Measurements from ENCODE around the gene SMS. TPM values are rescaled to one million over a fixed set of nuclear protein-coding genes. Genes with fewer than 3 reads are reported as not detected.

Gene SMS
- total RNA-seq, 1 experiment from 2014 or later = 173 TPM

- DNase-seq (ENCODE audit: low spot score) = no peak
- Mint-ChIP-seq H3K27ac (no peak overlapping the region), H3K4me3 (no peak overlapping the region), H3K9me3 (no peaks in the 10 kb centered on the region), H3K4me1 (peaks cover 31% of the 10 kb centered on the region), H3K36me3 (no peaks in the 10 kb centered on the region), H3K27me3 (ENCODE audit: low read depth) (no peaks in the 10 kb centered on the region)
- ChIA-PET CTCF (no interaction called here), POLR2A (no interaction called here)
- no peak for TF ChIP-seq RORB (CRISPR knock-in tag; IDR thresholded peaks at IDR 0.05)
- no peak for TF ChIP-seq ZNF671 (CRISPR knock-in tag; IDR thresholded peaks at IDR 0.05)
- TF ChIP-seq, protein P1, sequence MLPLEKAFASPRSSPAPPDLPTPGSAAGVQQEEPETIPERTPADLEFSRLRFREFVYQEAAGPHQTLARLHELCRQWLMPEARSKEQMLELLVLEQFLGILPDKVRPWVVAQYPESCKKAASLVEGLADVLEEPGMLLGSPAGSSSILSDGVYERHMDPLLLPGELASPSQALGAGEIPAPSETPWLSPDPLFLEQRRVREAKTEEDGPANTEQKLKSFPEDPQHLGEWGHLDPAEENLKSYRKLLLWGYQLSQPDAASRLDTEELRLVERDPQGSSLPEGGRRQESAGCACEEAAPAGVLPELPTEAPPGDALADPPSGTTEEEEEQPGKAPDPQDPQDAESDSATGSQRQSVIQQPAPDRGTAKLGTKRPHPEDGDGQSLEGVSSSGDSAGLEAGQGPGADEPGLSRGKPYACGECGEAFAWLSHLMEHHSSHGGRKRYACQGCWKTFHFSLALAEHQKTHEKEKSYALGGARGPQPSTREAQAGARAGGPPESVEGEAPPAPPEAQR (CRISPR knock-in tag; IDR thresholded peaks at IDR 0.05) = no peak
- no peak for TF ChIP-seq TP53 (CRISPR knock-in tag; IDR thresholded peaks at IDR 0.05)
- no peak for TF ChIP-seq HMGA2 (CRISPR knock-in tag; IDR thresholded peaks at IDR 0.05)
- no peak for TF ChIP-seq GRHL2 (CRISPR knock-in tag; IDR thresholded peaks at IDR 0.05; ENCODE audit: insufficient replicate concordance, severe bottlenecking)
- no peak for TF ChIP-seq ARID4B (CRISPR knock-in tag; IDR thresholded peaks at IDR 0.05; ENCODE audit: borderline replicate concordance)
- TF ChIP-seq CDX4 (CRISPR knock-in tag; IDR thresholded peaks at IDR 0.05; ENCODE audit: borderline replicate concordance) = no peak
- ATAC-seq = no peak
Measured at GRCh38 chrX:22035236-22035635, 94.7 kb downstream of the SMS start.

DNA sequence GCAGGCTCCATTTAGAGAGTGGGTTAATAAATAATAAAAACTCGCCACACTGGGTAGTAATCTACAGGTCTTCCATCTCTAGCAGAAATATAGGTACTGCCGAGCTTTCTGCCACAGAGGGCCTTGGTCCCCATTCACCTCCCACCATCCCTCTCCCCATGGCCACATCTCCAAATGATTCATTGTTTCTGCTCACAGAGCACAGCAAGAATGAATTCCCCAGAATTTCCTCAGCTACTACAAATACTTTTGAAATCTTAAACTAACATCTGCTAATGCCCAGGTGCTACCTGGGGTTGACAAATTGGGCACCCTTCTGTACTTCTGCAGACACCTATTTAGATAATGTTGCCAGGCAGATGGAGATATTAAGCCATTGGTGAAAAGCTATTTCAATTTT is 96.7 kb downstream of the SMS start:
- ATAC-seq (no peak), DNase-seq (ENCODE audit: low spot score) (no peak)
- ChIA-PET POLR2A (no interaction called here), CTCF (interaction anchor here (1.8 kb wide), 1 partner anchor 52 kb away, joined by 7 read pairs; no protein-coding TSS in a partner anchor)
- TF ChIP-seq RELA (CRISPR knock-in tag; IDR thresholded peaks at IDR 0.05; ENCODE audit: borderline replicate concordance) (no peak), HMGA2 (CRISPR knock-in tag; IDR thresholded peaks at IDR 0.05) (no peak), JAZF1 (CRISPR knock-in tag; IDR thresholded peaks at IDR 0.05) (no peak), AR (CRISPR knock-in tag; IDR thresholded peaks at IDR 0.05) (no peak), ZNF263 (CRISPR knock-in tag; IDR thresholded peaks at IDR 0.05; ENCODE audit: low read depth) (no peak), ETV6 (CRISPR knock-in tag; IDR thresholded peaks at IDR 0.05) (no peak), FOXJ3 (CRISPR knock-in tag; IDR thresholded peaks at IDR 0.05; ENCODE audit: borderline replicate concordance) (no peak), ZBTB21 (CRISPR knock-in tag; IDR thresholded peaks at IDR 0.05; ENCODE audit: borderline replicate concordance) (no peak), MLX (CRISPR knock-in tag; IDR thresholded peaks at IDR 0.05) (no peak), ZNF232 (CRISPR knock-in tag; IDR thresholded peaks at IDR 0.05) (no peak), ZNF317 (CRISPR knock-in tag; IDR thresholded peaks at IDR 0.05; ENCODE audit: borderline replicate concordance, low read depth) (no peak), MYBL2 (CRISPR knock-in tag; IDR thresholded peaks at IDR 0.05) (no peak)
- TF ChIP-seq, protein P2, sequence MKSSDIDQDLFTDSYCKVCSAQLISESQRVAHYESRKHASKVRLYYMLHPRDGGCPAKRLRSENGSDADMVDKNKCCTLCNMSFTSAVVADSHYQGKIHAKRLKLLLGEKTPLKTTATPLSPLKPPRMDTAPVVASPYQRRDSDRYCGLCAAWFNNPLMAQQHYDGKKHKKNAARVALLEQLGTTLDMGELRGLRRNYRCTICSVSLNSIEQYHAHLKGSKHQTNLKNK (CRISPR knock-in tag; IDR thresholded peaks at IDR 0.05) = no peak
- TF ChIP-seq, protein P3, sequence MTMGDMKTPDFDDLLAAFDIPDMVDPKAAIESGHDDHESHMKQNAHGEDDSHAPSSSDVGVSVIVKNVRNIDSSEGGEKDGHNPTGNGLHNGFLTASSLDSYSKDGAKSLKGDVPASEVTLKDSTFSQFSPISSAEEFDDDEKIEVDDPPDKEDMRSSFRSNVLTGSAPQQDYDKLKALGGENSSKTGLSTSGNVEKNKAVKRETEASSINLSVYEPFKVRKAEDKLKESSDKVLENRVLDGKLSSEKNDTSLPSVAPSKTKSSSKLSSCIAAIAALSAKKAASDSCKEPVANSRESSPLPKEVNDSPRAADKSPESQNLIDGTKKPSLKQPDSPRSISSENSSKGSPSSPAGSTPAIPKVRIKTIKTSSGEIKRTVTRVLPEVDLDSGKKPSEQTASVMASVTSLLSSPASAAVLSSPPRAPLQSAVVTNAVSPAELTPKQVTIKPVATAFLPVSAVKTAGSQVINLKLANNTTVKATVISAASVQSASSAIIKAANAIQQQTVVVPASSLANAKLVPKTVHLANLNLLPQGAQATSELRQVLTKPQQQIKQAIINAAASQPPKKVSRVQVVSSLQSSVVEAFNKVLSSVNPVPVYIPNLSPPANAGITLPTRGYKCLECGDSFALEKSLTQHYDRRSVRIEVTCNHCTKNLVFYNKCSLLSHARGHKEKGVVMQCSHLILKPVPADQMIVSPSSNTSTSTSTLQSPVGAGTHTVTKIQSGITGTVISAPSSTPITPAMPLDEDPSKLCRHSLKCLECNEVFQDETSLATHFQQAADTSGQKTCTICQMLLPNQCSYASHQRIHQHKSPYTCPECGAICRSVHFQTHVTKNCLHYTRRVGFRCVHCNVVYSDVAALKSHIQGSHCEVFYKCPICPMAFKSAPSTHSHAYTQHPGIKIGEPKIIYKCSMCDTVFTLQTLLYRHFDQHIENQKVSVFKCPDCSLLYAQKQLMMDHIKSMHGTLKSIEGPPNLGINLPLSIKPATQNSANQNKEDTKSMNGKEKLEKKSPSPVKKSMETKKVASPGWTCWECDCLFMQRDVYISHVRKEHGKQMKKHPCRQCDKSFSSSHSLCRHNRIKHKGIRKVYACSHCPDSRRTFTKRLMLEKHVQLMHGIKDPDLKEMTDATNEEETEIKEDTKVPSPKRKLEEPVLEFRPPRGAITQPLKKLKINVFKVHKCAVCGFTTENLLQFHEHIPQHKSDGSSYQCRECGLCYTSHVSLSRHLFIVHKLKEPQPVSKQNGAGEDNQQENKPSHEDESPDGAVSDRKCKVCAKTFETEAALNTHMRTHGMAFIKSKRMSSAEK (CRISPR knock-in tag; IDR thresholded peaks at IDR 0.05; ENCODE audit: borderline replicate concordance) = no peak
- Mint-ChIP-seq H3K27ac (no peak overlapping the region), H3K36me3 (no peaks in the 10 kb centered on the region), H3K4me3 (no peak overlapping the region), H3K27me3 (ENCODE audit: low read depth) (no peaks in the 10 kb centered on the region), H3K4me1 (peaks cover 39% of the 10 kb centered on the region), H3K9me3 (no peaks in the 10 kb centered on the region)

All from WTC11 (cell line).